Measurements from ENCODE around the gene WAC. TPM values are rescaled to one million over a fixed set of nuclear protein-coding genes. Genes with fewer than 3 reads are reported as not detected.

The WAC gene
- total RNA-seq, 1 donor from 2014 or later: 107 TPM

- no peak for DNase-seq (ENCODE audit: low spot score)
These were observed 9.1 kb upstream of the WAC start for GRCh38 chr10:28523725-28524252.

- no peak for DNase-seq (ENCODE audit: low spot score)
These were observed 2.2 kb upstream of the WAC start for GRCh38 chr10:28530751-28531150.

GRCh38 chr10:28533186-28533564 lies 257 bp downstream of the WAC start:
- no peak for DNase-seq (ENCODE audit: low spot score)

DNA sequence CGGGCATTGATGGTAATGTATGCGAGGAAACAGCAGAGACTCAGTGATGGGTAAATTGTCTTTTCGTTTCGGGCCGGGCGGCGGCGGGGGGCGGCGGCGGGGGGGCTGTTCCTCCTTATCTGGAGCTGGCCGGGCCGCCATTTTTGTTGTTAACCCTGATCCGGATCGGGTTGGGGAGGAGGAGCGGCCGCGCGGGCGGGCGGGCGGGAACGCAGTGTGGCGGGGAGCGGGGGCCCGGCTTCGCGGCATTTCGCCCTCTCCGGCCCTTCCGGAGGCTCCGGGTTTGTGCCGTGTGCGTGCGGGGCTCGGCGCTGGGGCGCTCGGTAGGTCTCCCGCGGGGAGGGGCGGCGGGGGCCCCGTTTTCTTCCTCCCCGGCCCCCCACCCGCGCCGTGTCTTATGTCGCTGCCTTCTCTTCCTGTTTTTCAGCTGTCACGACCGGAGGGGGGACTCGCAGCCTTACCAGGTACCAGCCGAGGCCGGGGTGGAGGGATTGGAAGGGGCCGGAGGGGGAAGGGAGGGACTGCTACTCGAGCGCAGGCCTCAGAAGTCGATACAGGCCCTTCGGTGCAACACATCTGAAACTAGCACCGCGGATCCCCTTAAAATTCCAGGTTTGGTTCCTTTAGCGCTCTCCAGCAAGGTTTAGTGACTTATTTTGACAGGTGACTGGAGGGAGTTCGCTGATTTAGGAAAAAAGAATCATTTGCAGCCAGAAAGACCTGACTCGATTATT lies 820 bp downstream of the WAC start:
- peak; percentile 92 for DNase-seq (ENCODE audit: low spot score)

- DNase-seq (ENCODE audit: low spot score): no peak
These were observed 2.9 kb downstream of the WAC start for GRCh38 chr10:28535846-28536245.

DNA sequence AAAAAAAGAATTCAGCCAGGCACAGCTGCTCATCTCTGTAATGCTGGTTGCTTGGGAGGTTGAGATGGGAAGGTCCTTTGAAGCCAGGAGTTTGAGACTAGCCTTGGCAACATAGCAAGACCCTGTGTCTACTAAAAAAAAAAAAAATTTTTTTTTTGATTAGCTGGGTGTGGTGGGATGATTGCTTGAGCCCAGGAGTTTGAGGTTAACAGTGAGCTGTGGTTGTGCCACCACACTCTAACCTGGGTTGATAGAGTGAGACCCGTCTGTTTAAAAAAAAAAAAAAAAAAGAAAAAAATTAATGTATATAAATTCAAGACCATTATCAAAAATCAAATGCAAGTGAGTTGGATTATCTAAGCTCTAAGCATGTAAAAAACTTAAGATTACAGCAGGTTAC lies 5.7 kb downstream of the WAC start:
- no peak for DNase-seq (ENCODE audit: low spot score)

- DNase-seq (ENCODE audit: low spot score): no peak
These were observed 7.2 kb downstream of the WAC start for GRCh38 chr10:28540145-28540544.

DNA sequence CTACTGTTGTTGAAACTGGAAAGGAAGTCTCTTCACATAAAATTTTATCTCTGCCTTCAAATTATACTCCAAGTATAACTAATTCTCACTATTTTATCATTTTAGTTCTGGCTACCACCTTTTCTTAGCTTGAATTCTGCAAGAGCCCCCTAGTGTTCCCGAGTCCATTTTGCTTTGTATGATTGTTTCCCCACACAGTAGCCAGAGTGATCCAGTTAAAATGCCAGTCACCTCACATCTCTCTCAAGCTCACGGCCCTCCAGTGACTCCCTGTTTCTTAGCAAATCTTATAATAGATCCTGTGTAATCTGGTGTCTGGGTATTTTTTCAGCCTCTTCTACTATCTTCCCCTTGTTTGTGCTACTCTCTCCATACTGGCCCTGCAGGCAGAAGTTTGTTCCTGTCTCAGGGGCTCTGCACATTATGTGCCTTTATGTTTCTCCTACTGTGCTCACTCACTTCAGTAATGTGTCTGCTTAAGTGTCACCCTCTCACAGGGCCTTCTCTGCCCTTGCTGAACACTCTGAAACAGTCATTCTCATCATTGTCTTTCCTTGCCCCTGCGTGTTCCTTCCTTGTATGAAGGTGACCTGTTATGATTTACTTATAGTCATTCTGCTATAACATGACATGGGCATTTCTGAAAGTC lies 8.9 kb downstream of the WAC start:
- DNase-seq (ENCODE audit: low spot score): no peak

DNA sequence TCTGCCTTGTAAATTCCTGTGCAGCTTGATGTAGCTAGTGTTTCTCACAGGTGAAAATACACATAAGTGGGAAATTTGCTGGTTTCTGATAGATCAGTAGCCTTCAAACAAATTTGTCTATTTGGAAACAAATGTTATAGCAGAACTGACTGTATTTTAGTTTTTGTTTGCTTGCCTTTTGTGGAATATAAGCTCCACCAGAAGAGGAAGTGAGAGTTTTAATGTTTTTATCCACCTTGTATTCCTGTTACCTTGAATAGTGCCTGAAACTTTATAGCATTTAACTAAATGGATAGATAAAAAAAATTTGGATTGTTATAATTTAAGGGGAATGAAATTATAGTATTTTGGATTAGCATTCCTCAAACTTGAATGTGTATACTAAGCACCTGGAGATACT lies 9.8 kb downstream of the WAC start:
- no peak for DNase-seq (ENCODE audit: low spot score)

- DNase-seq (ENCODE audit: low spot score): no peak
These were observed 11.1 kb downstream of the WAC start for GRCh38 chr10:28544058-28544457.

GRCh38 chr10:28545967-28546644 lies 13.2 kb downstream of the WAC start:
- no peak for DNase-seq (ENCODE audit: low spot score)

- DNase-seq (ENCODE audit: low spot score): no peak
These were observed 16.0 kb downstream of the WAC start for GRCh38 chr10:28548781-28549498.

DNA sequence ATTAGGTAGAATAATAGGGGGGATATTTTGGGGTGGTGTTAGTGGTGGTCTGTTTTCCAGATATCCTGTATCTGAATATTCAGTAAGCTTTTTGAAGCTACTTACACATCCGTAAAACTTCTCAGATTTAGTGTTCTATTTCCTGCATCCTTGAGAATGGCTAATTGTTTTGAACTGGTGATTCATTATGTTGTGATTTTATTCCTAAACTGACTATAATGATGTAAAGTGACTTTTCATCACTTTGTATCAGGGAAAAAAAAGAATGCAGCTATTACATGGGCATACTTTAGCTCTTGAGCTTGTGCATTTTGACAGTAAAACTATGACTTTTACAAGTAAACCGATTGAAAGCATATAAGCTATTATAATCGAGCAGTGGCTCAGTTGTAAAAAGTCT lies 18.2 kb downstream of the WAC start:
- DNase-seq (ENCODE audit: low spot score): no peak

DNA sequence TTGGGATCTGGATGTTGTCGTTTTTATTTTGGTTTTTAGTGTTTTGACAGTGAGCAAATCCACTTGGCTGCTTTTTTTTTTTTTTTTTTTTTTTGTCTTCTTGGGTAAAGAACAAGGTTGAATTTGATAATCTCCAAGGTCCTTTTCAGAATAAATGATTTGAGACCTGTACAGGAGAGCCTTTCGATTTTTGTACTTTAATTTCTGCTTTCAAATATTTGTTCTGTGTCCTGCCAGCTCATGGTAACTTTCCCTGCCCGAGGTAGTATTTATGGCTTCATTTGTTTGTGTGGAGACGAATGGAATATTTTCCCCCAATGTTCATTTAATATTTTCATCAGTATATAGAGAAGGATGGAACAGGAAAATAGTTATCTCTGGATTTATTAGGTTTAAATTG lies 19.9 kb downstream of the WAC start:
- no peak for DNase-seq (ENCODE audit: low spot score)

DNA sequence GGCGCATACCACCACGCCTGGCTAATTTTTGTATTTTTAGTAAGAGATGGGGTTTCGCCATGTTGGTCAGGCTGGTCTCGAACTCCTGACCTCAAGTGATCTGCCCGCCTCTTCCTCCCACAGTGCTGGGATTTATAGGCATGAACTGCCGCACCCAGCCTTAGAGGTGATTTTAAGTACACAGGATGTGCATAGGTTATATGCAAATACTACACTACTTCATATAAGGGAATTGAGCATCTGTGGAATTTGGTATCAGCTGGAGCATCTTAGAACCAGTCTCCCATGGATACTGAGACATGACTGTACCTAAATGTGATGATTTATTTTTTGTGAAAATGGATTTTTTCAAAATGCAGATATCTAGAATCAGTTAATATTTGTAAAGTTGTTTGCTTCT lies 21.1 kb downstream of the WAC start:
- DNase-seq (ENCODE audit: low spot score): no peak

GRCh38 chr10:28554952-28555351 lies 22.0 kb downstream of the WAC start:
- DNase-seq (ENCODE audit: low spot score): no peak

DNA sequence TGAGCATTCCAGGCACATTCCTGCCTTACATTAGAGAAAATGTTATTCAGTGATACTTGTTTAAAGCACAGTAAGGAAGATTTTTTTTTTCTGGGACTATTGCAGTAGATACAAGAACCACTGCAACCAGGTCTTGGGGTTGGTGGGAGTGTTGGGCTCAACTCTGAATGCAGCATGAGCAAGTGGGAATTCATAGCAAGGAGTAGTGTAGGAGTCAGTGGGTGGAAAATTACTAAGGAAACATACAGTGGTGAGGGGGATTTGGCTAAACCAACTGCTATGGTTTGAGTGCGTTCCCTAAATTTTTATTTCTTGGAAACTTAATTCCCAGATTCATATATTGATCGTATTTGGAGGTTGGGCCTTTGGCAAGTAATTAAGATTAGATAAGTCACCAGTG lies 22.4 kb downstream of the WAC start:
- no peak for DNase-seq (ENCODE audit: low spot score)

- DNase-seq (ENCODE audit: low spot score): no peak
These were observed 23.2 kb downstream of the WAC start for GRCh38 chr10:28556142-28556541.

DNA sequence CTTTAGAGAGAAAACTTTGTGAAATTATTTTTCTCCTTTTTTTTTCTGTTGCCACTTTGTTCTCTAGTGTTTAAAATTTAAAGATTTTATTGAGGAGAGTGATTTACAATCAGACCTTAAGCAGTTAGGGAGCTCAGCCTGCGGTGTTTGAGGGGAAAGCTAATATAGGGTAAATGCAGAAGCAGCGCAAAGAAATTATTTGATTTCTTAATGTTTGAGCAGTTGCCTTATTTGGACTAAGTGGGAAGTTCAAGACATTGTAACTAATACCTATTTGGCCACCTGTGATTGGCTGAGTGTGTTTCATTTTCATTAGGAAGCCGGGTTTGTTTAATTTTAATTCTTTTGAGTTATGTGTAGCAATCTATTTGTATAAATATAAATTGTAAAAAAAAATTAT lies 25.3 kb downstream of the WAC start:
- DNase-seq (ENCODE audit: low spot score): no peak

- no peak for DNase-seq (ENCODE audit: low spot score)
These were observed 26.1 kb downstream of the WAC start for GRCh38 chr10:28558923-28559508.

GRCh38 chr10:28559618-28560017 lies 26.7 kb downstream of the WAC start:
- DNase-seq (ENCODE audit: low spot score): no peak

All from mesenteric fat pad (tissue), 1 donor.